GM12801 (cell line): ENCODE measurements around the gene TAF1.

ENCODE experiments used
- CTCF ChIP-seq: IDR thresholded peaks from one replicate; pipeline ENCODE4 v1.5.1; 2011; ENCODE audit warnings: control low read depth; ENCODE audit not compliant: insufficient read length; ENCODE audit errors: extremely low read depth

The TAF1 gene

GRCh38 chrX:71454222-71454621 lies 88.1 kb downstream of the TAF1 start:
- no peak for TF ChIP-seq CTCF

- no peak for TF ChIP-seq CTCF
Observed at GRCh38 chrX:71458866-71459265, 92.7 kb downstream of the TAF1 start.

GRCh38 chrX:71464968-71465367 lies 98.8 kb downstream of the TAF1 start:
- TF ChIP-seq CTCF: no peak

GRCh38 chrX:71466979-71467523 lies 100.9 kb downstream of the TAF1 start:
- TF ChIP-seq CTCF: no peak

- TF ChIP-seq CTCF: no peak
Observed at GRCh38 chrX:71475785-71476540, 109.8 kb downstream of the TAF1 start.

GRCh38 chrX:71482228-71482958 lies 116.2 kb downstream of the TAF1 start:
- TF ChIP-seq CTCF: no peak

- no peak for TF ChIP-seq CTCF
Observed at GRCh38 chrX:71487814-71488213, 121.7 kb downstream of the TAF1 start.
